Measurements from ENCODE around the gene THBS2.

The THBS2 gene

DNA sequence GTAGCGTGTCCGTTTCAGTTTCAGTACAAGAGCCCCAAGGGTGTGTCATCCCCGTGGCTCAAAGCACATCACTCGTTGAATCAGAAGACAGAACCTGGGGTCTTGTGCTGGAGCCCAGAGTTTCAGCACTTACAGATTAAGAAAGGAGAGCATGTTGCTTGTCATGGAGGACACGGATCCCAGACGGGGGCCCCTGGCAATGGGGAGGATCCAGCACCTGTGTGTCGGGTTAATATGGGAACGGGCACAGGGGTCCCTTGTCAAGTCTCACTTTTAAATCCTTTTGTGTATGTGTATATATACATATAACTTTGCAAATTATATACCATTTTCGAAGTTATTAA lies 23.4 kb downstream of the THBS2 start:
- ChIA-PET CTCF (interaction anchor here (1.0 kb wide), 1 partner anchor 131 kb away, joined by 3 read pairs; no protein-coding TSS in a partner anchor), POLR2A (no interaction called here)
- TF ChIP-seq CTCF (IDR thresholded peaks at IDR 0.05; ENCODE audit: insufficient read depth, low read length, missing control alignments) = no peak
- no peak overlapping the region for H3K4me3 ChIP-seq (ENCODE audit: low read depth, low read length)
- no peak for DNase-seq (ENCODE audit: low read depth, low spot score)

DNA sequence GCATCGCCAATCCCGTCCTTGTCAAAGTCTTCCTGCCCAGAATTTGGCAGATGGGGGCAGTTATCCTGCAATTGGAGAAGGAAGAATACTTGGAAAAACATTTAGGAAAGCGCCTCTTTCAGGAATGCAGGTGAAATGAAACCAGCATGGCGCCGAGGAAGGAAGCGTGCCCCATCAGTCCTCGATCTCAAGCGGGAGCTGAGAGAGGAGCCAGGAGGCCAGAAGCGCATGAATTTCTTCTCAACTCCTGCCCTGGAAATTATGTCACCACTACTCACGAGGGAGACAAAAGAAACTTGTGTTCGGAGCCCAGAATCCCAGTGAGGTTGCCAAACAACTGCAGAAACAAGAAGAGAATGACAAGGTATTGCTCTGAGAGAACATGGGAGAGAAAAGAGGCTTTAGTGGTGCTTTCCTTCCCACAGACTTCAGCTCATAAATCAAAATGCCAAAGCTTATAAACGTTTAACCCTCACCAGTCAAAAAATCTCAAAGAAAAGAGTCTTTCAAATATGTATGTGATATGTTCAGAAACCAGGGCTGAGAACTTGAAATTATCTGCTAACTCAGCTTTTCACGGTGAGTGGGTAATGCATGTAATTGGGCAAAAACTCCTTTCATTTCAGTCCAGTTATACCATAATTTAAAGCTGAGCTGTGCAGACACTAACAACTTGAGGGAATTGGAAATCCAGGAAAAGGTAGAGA lies 23.9 kb downstream of the THBS2 start:
- ChIA-PET CTCF (interaction anchor here (1.0 kb wide), 1 partner anchor 130 kb away, joined by 3 read pairs; no protein-coding TSS in a partner anchor), POLR2A (no interaction called here)
- no peak for DNase-seq (ENCODE audit: low read depth, low spot score)
- H3K4me3 ChIP-seq (ENCODE audit: low read depth, low read length) = no peak overlapping the region
- no peak for TF ChIP-seq CTCF (IDR thresholded peaks at IDR 0.05; ENCODE audit: insufficient read depth, low read length, missing control alignments)

- CTCF ChIA-PET = interaction anchor here (0.8 to 2.7 kb wide), 5 partner anchors 11 to 293 kb away, joined by 3 to 7 read pairs (median 3); no protein-coding TSS in a partner anchor
- DNase-seq (ENCODE audit: low read depth, low spot score) = no peak
- no peak for TF ChIP-seq CTCF (IDR thresholded peaks at IDR 0.05; ENCODE audit: insufficient read depth, low read length, missing control alignments)
- POLR2A ChIA-PET = interaction anchor here (0.6 to 1.2 kb wide), 2 partner anchors 13 to 267 kb away, joined by 4 to 7 read pairs; no protein-coding TSS in a partner anchor
- no peak overlapping the region for H3K4me3 ChIP-seq (ENCODE audit: low read depth, low read length)
Measured at GRCh38 chr6:169227116-169227515, 26.5 kb downstream of the THBS2 start.

DNA sequence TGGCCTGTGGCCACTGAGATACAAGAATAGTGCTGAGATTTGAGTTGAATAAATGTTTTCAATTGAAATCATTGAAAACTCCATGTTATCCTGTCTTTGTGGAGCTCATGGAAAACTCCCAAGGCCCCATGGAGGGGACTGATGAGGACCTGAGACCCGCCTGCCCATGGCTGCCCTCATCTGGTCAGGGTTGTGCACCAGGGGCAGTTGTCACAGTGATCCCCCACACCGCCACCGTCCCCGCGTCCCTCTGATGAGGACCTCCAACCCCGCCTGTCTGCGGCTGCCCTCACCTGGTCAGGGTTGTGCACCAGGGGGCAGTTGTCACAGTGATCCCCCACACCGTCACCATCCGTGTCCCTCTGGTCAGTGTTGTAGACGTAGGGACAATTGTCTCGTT lies 27.8 kb downstream of the THBS2 start:
- no peak for TF ChIP-seq CTCF (IDR thresholded peaks at IDR 0.05; ENCODE audit: insufficient read depth, low read length, missing control alignments)
- H3K4me3 ChIP-seq (ENCODE audit: low read depth, low read length) = no peak overlapping the region
- POLR2A ChIA-PET = no interaction called here
- CTCF ChIA-PET = interaction anchor here (2.7 kb wide), 1 partner anchor 269 kb away, joined by 7 read pairs; no protein-coding TSS in a partner anchor
- no peak for DNase-seq (ENCODE audit: low read depth, low spot score)

DNA sequence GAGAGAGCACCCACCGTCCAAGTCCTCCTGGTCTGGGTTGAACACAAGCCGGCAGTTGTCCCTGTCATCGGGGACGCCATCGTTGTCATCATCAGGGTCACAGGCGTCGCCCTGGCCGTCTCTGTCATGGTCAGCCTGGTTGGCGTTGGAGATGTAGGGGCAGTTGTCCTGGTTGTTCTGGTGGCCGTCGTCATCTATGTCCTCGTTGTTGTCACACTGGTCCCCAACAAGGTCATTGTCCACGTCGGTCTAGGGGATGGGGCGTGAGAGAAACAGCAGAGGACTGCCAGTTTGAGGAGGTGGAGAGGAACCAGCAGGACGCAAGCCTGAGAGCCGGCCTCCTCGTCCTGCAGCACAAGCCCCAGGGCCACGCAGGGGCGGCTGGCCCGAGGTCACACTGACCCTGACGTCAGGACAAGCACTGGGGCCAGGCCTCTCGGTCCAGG lies 28.5 kb downstream of the THBS2 start:
- ChIA-PET CTCF (interaction anchor here (0.9 kb wide), 1 partner anchor 25 kb away, joined by 3 read pairs; no protein-coding TSS in a partner anchor), POLR2A (no interaction called here)
- H3K4me3 ChIP-seq (ENCODE audit: low read depth, low read length) = no peak overlapping the region
- no peak for TF ChIP-seq CTCF (IDR thresholded peaks at IDR 0.05; ENCODE audit: insufficient read depth, low read length, missing control alignments)
- DNase-seq (ENCODE audit: low read depth, low spot score) = no peak

DNA sequence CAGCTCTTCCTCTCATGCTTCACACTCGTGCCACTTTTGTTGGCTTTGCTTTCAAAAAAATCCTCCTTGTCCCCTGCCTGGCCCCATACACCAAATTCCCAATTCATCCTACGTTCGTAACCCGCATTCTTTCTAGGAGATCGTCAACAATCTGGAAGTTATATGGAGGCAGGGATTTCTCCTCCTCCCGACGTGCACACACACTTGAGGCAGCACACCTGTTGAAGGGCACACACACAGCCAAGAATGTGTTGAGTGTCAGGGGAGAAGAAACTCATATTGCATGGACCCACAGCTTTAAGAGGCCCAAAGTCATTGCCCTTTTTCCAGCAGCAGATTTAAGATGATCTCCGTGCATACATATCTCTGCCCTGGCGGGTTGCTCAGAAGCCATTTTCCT lies 28.9 kb downstream of the THBS2 start:
- CTCF ChIA-PET = interaction anchor here (0.9 to 1.2 kb wide), 3 partner anchors 10 to 295 kb away, joined by 3 read pairs; no protein-coding TSS in a partner anchor

More for the DNA sequence above, 28.9 kb downstream of the THBS2 start:
- H3K4me3 ChIP-seq (ENCODE audit: low read depth, low read length) = no peak overlapping the region
- no peak for DNase-seq (ENCODE audit: low read depth, low spot score)
- POLR2A ChIA-PET = no interaction called here
- TF ChIP-seq CTCF (IDR thresholded peaks at IDR 0.05; ENCODE audit: insufficient read depth, low read length, missing control alignments) = no peak

Data from AG04449 (cell line).